HG03469 (cell line): ENCODE measurements around the gene ZFP36L1.

Experiments used
- ATAC-seq: cut with Tn5 transposase; IDR thresholded peaks from one replicate; pipeline ENCODE4 v1.9.1; 2021; ENCODE audit warnings: mild to moderate bottlenecking, moderate library complexity, moderate number of reproducible peaks; ENCODE audit not compliant: unreplicated experiment

ZFP36L1 gene

GRCh38 chr14:68816183-68816942 lies 23.5 kb upstream of the ZFP36L1 start:
- ATAC-seq, result peak; percentile 33

- no peak for ATAC-seq
These were observed 22.7 kb upstream of the ZFP36L1 start for GRCh38 chr14:68815298-68816182.

GRCh38 chr14:68814539-68815297 lies 21.9 kb upstream of the ZFP36L1 start:
- ATAC-seq, result no peak

- no peak for ATAC-seq
These were observed 21.3 kb upstream of the ZFP36L1 start for GRCh38 chr14:68814238-68814538.

- no peak for ATAC-seq
These were observed 20.5 kb upstream of the ZFP36L1 start for GRCh38 chr14:68813318-68813838.

GRCh38 chr14:68811171-68811570 lies 18.3 kb upstream of the ZFP36L1 start:
- ATAC-seq, result no peak

- ATAC-seq, result no peak
These were observed 17.6 kb upstream of the ZFP36L1 start for GRCh38 chr14:68810173-68811153.

- no peak for ATAC-seq
These were observed 16.7 kb upstream of the ZFP36L1 start for GRCh38 chr14:68809524-68809923.

GRCh38 chr14:68808696-68809480 lies 16.0 kb upstream of the ZFP36L1 start:
- ATAC-seq, result no peak

GRCh38 chr14:68807987-68808386 lies 15.1 kb upstream of the ZFP36L1 start:
- no peak for ATAC-seq

DNA sequence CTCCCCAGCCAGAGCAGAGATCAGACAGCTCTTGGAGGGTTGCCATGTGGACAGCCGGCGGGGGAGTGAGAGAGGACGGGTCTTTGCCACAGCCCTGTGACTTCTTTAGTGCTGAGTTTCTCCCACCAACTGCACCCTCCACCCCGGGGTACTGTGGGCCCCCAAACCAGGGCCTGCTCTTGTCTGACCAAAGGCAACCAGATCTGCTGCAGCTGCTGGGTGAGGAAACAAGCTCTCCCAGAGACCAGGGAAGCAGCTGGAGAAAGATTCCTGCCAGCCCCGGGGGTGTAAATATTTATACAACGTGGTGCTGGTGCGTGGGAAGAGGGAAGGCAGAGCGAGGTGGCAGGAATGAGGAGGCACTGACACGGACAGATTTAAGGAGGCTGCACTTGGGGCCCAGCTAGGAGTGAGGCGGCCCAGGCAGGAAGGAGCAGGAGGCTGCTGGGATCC lies 14.3 kb upstream of the ZFP36L1 start:
- ATAC-seq, result no peak

- no peak for ATAC-seq
These were observed 13.8 kb upstream of the ZFP36L1 start for GRCh38 chr14:68806526-68807147.

GRCh38 chr14:68805414-68805813 lies 12.5 kb upstream of the ZFP36L1 start:
- ATAC-seq, result no peak

- no peak for ATAC-seq
These were observed 8.8 kb upstream of the ZFP36L1 start for GRCh38 chr14:68801631-68802030.

- no peak for ATAC-seq
These were observed 8.1 kb upstream of the ZFP36L1 start for GRCh38 chr14:68800953-68801352.

GRCh38 chr14:68800390-68800789 lies 7.5 kb upstream of the ZFP36L1 start:
- ATAC-seq, result no peak

- ATAC-seq, result no peak
These were observed 5.8 kb upstream of the ZFP36L1 start for GRCh38 chr14:68798621-68799020.

DNA sequence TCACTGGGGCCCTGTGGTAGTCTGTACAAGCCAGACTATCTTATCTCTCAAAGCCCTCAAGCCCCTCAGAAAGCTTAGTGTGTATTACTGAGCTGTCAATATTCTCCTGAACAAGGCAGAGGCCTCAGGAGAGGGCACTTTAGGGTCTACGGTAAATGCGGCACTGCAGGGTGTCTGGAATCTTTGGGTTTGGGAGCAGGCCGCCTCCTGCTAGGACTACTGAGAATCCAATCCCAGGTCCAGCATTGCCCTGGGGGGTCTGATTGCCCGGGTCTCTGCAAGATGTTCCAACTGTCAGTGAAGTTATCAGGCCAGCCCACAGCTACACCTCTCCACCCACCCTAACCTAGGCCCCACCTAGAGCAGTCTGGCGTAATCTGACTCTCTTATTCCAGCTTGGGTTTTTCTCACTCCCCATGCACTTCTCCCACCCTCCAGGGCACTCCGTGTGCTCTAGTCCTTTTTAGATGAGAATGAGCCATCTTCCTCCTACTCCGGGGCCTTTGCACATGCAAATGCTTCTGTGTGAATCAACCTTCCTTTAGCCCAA lies 4.3 kb upstream of the ZFP36L1 start:
- no peak for ATAC-seq
